Esophagus (tissue), 2 donors: ENCODE data around the gene LGMN. TPM values are rescaled to one million over a fixed set of nuclear protein-coding genes. Genes with fewer than 3 reads are reported as not detected.

ENCODE experiments used
- H3K27ac ChIP-seq, 2 donors: one replicate each; pipeline ENCODE4 v1.5.1; 2013; ENCODE audit warnings: low read depth in 2 of 2, mild to moderate bottlenecking in 2 of 2, inconsistent platforms in 1 of 2, low read length in 1 of 2, moderate library complexity in 1 of 2
- H3K27me3 ChIP-seq, 2 donors: one replicate each; pipeline ENCODE4 v1.6.1; 2013; ENCODE audit warnings: low read length in 2 of 2, control low read depth in 1 of 2, mild to moderate bottlenecking in 1 of 2; ENCODE audit not compliant: insufficient read depth in 2 of 2, control insufficient read depth in 1 of 2
- H3K36me3 ChIP-seq, 2 donors: one replicate each; pipeline ENCODE4 v1.6.1; 2013; ENCODE audit warnings: low read length in 1 of 2; ENCODE audit not compliant: control insufficient read depth in 2 of 2, insufficient read depth in 2 of 2
- H3K4me1 ChIP-seq, 2 donors: one replicate each; pipeline ENCODE4 v1.6.1; 2013; ENCODE audit warnings: low read length in 1 of 2; ENCODE audit not compliant: control insufficient read depth in 2 of 2, insufficient read depth in 2 of 2
- H3K4me3 ChIP-seq, 2 donors: one replicate each; pipeline ENCODE4 v1.5.1; 2013; ENCODE audit warnings: low read length in 2 of 2, mild to moderate bottlenecking in 2 of 2, low read depth in 1 of 2, moderate library complexity in 1 of 2
- H3K9me3 ChIP-seq, 2 donors: one replicate each; pipeline ENCODE4 v1.6.1; 2013; ENCODE audit warnings: mild to moderate bottlenecking in 2 of 2, low read depth in 1 of 2, low read length in 1 of 2, moderate library complexity in 1 of 2; ENCODE audit not compliant: control insufficient read depth in 2 of 2, insufficient read depth in 1 of 2
- WGBS, 2 donors: extraction: QIAGEN DNeasy Blood & Tissue Kit; methylation state at CpG; one replicate each; pipeline ENCODE4 v1.1.7; 2013; 5-methylcytosine and 5-hydroxymethylcytosine counted together
- polyA plus RNA-seq, 2 donors: library from polyadenylated mRNA; stranded (reverse); fragments of 200-250 nt; gene quantifications; one replicate each; pipeline ENCODE4 v1.2.3, GENCODE V29; 2013
- donor health status: healthy with polysubstance abuse.
- donor health status: Bipolar disorder and iron deficiency.

The LGMN gene
- polyA plus RNA-seq, 2 donors = 39.0 to 49.9 TPM

DNA sequence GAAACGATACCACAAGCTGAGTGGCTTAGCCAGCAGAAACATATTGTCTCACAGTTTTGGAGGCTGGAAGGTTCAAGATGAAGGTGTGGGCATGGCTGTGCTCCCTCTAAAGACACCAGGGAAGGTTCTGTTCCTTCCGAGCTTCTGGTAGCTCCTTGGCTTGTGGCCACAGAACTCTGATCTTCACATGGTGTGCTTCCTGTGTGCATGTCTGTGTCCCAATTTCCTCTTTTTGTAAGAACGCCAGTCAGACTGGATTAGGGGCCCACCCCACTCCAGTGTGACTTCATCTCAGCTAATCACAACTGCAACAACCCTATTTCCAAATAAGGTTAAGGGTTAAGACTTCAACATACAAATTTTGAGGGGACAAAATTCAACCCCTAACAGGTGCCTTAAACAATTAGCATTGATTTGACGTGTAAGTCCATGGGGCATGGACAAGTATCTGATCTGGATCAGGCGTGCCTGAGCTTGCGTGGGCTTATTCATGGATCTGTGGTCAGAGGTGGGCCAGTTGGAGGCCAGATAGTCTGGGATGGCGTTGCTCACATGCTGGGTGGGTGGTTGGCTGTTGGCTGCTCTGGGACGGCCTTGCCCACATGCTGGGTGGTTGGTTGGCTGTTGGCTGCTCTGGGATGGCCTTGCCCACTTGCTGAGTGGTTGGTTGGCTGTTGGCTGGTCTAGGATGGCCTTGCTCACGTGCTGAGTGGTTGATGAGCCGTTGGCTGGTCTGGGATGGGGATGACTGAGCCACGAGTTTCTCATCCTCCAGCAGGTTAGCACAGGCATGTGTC, 88.5 kb downstream of the LGMN start:
- Histone ChIP-seq H3K27ac (peak overlapping the region in 1 of 2 donors; percentile 42), H3K9me3 (no peaks in the 10 kb centered on the region), H3K27me3 (no peaks in the 10 kb centered on the region), H3K4me1 (peaks cover 10 to 18% of the 10 kb centered on the region in 2 donors), H3K4me3 (no peak overlapping the region), H3K36me3 (peaks cover 5 to 16% of the 10 kb centered on the region in 2 donors)
- 69 to 70% methylated on average over 11 of the region's 11 CpGs for WGBS, 2 donors

DNA sequence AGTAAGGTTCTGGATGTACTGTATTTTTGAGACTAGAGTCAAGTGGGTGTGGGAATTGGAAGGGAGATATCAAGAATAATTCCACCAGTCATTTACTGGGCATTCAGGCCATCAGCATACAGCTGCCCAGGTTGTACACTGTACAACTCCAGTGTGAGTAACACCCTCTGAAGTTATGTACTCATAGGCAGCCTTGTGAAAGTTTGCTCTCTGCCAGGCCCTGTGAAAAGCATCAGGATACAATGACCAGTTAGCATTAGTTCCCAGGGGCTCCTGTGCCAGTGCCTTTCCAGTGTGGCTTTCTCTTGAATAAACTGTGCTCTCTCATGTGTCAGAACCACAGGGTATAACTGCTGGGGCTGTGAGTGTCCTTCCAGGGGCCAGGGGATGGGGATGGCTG, 89.7 kb downstream of the LGMN start:
- H3K4me1 ChIP-seq = peaks cover 10 to 18% of the 10 kb centered on the region in 2 donors

DNA sequence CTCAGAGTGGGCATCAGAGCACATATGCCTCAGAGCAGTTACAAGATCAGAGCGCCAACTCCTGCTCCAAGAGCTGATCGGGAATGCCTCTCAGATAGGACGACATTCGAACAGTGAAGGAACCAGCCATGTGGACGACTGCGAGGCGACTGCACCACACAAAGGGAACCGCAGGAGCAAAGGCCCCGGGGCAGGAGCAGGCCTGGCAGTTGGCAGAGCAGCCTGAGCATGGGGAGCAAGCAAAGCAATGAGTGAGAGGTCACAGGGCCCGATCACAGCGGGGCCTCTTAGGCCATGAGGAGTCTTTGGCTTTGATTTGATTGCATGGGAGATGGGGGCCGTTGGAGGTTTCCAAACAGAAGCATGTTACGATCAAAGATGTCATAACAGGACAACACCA, 90.3 kb downstream of the LGMN start:
- no peak overlapping the region for H3K4me3 ChIP-seq
- H3K27ac ChIP-seq = peak overlapping the region in 1 of 2 donors; percentile 33
- peaks cover 10 to 18% of the 10 kb centered on the region in 2 donors for H3K4me1 ChIP-seq
- WGBS, 2 donors = 86 to 87% methylated on average over 13 of the region's 13 CpGs
- no peaks in the 10 kb centered on the region for H3K27me3 ChIP-seq
- H3K36me3 ChIP-seq = peaks cover 0 to 13% of the 10 kb centered on the region in 2 donors
- no peaks in the 10 kb centered on the region for H3K9me3 ChIP-seq

More for the DNA sequence above, 89.7 kb downstream of the LGMN start:
- Histone ChIP-seq H3K27me3 (no peaks in the 10 kb centered on the region), H3K27ac (no peak overlapping the region), H3K9me3 (no peaks in the 10 kb centered on the region), H3K4me3 (no peak overlapping the region), H3K36me3 (peaks cover 5 to 16% of the 10 kb centered on the region in 2 donors)

DNA sequence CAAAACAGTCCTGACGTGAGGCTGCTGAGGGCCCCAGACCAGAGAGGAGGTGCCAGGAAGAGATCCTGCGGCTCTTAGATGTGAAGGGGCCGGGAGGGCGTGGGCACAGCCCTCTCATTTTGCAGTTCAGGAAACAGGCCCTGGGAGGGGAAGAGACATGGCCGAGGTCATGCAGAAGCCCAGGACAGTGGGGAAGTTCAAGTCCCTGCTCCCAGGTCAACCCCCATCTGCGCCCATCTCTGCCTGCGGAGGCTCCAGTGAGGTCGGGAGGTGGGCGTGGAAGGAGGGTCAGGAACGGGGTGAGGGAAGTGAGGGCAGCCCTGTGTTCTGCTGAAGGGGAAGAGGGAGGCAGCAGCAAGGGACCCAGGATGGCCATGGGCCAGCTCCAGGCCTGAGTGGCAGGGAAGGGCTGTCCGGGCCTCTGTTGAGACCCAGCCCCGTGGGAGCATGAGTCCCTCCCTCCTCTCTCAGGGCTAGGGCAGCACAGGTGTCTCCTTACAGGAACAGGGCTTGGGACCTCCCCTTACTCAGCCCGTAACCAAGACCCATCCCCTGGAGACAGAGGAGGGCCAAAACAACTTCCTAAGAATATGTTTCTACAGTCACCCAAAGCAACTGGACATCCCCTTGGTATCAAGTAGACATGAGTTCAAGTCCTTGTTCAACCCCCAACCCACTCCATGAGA, 90.8 kb downstream of the LGMN start:
- Histone ChIP-seq H3K4me1 (peaks cover 10 to 18% of the 10 kb centered on the region in 2 donors), H3K4me3 (no peak overlapping the region), H3K27me3 (no peaks in the 10 kb centered on the region), H3K27ac (peak overlapping the region in 1 of 2 donors; percentile 33), H3K36me3 (peaks cover 4 to 13% of the 10 kb centered on the region in 2 donors), H3K9me3 (no peaks in the 10 kb centered on the region)
- WGBS, 2 donors = 58 to 67% methylated on average over 13 of the region's 13 CpGs

DNA sequence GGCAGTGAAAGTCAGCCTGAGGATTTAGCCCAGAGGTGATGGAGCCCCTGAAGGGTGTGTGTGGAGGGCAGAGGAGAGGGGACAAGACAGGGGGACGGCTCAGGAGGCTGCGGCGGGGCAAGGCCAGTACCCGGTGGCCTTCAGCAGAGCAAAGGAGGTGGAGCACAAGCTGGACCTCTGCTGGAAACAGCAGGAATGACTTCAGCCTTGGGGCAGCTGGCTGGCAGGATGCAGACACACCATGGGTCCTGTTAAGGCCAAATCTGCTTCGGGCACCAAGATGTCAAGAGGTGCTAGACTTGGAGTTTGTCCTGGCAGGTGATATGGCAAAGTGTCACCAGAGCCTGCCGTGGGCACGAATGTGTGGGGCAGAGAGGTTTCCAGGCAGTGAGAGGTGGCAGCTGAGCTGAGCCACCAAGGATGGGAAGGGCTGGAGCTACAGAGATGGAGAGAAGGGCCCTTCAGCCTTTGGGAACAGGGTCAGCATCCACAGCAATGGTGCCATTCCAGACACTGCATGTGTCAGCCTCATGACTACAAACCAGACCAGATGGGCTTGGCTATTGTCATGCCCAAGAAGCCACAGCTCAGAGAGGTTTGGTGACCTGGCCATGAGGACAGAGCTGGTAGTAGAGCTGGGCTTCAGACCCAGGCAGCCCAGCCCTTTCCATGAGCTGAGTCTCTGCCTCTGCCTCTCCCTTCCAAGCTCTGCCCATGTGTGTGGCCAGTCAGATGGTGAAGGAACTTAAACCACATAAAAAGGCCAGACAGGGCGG, 91.9 kb downstream of the LGMN start:
- WGBS, 2 donors = 88 to 90% methylated on average over 8 of the region's 8 CpGs
- H3K4me1 ChIP-seq = peaks cover 10 to 18% of the 10 kb centered on the region in 2 donors
- no peaks in the 10 kb centered on the region for H3K27me3 ChIP-seq
- H3K27ac ChIP-seq = peak overlapping the region in 1 of 2 donors; percentile 24
- peaks cover 5 to 16% of the 10 kb centered on the region in 2 donors for H3K36me3 ChIP-seq
- H3K4me3 ChIP-seq = no peak overlapping the region
- no peaks in the 10 kb centered on the region for H3K9me3 ChIP-seq

DNA sequence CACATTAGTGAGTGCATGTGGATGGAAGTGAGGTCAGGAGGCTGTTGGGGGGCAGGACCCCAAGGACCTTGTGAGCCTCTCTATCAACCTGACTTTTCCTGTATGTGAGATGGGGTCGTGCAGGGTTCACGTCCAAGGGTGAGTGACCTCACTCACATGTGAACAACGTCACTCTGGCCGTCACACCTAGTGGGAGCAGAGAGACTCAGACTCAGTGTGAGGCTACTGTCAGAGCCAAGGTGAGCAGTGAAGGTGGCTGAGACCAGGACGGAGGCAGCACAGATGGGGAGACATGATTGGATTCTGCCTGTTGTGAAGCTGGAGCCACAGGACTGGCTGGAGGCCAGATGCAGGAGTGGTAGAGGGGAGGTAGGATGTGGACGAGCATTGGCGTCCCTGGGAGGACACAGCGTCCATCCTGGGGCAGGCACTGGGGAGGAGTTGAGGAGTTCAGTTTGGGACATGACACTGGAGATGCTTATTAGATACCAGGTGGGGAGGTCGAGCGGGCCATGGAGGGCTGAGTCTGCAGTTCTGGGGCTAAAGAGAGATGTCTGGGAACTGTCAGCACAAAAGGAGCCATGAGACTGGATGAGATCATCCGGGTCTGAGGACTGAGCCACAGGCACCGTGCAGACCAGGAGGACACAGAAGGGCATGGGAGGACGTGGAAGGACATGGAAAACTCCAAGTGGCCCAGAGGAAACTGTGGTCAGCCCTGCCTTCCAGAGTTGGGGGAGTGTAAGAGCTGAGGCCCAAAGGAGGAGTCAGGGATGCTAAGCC, 92.8 kb downstream of the LGMN start:
- no peak overlapping the region for H3K4me3 ChIP-seq
- peak overlapping the region in 1 of 2 donors; percentile 40 for H3K27ac ChIP-seq
- H3K4me1 ChIP-seq = peaks cover 11 to 22% of the 10 kb centered on the region in 2 donors
- no peaks in the 10 kb centered on the region for H3K9me3 ChIP-seq
- H3K36me3 ChIP-seq = peaks cover 5 to 10% of the 10 kb centered on the region in 2 donors
- WGBS, 2 donors = 80 to 83% methylated on average over 13 of the region's 13 CpGs
- no peaks in the 10 kb centered on the region for H3K27me3 ChIP-seq

DNA sequence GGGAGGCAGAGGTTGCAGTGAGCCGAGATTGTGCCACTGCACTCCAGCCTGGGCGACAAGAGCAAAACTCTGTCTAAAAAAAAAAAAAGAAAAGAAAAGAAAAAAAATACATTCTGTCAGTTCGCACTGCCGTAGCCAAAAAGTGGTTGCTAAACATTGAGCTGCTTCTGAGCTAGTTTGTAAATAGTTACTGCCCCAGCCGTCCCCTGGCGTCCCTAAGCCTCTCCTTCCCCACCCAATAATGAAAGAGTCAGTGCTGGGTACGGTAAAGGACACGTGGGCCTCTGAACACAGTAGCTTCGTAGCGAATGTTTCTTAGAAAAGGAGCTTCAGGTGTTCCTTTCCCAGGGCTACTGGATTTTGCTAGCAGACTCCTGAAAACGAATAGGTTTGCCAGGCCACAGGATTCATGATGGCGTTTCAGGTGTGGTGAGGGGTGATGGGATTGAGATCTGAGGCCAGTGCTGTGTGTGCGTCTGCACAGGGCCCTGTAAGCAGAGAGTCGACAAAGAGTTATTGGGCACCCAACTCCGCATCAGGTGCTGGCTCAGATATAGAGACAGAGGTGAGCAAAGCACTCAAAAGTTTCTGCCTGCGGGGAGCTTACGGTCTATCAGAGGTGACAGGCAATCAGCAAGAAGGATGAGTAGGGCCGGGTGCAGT, 94.1 kb downstream of the LGMN start:
- H3K36me3 ChIP-seq = peaks cover 5 to 10% of the 10 kb centered on the region in 2 donors
- 80 to 84% methylated on average over 18 of the region's 18 CpGs for WGBS, 2 donors
- H3K27ac ChIP-seq = peak overlapping the region in 1 of 2 donors; percentile 35
- peaks cover 12 to 21% of the 10 kb centered on the region in 2 donors for H3K4me1 ChIP-seq
- H3K27me3 ChIP-seq = no peaks in the 10 kb centered on the region
- no peak overlapping the region for H3K4me3 ChIP-seq
- H3K9me3 ChIP-seq = no peaks in the 10 kb centered on the region
